ENCODE measurements around the gene MEIOC. TPM values are rescaled to one million over a fixed set of nuclear protein-coding genes. Genes with fewer than 3 reads are reported as not detected.

MEIOC gene
- polyA plus RNA-seq (2012; ENCODE audit: insufficient read depth, insufficient read length, low read depth), result 2.1 TPM

DNA sequence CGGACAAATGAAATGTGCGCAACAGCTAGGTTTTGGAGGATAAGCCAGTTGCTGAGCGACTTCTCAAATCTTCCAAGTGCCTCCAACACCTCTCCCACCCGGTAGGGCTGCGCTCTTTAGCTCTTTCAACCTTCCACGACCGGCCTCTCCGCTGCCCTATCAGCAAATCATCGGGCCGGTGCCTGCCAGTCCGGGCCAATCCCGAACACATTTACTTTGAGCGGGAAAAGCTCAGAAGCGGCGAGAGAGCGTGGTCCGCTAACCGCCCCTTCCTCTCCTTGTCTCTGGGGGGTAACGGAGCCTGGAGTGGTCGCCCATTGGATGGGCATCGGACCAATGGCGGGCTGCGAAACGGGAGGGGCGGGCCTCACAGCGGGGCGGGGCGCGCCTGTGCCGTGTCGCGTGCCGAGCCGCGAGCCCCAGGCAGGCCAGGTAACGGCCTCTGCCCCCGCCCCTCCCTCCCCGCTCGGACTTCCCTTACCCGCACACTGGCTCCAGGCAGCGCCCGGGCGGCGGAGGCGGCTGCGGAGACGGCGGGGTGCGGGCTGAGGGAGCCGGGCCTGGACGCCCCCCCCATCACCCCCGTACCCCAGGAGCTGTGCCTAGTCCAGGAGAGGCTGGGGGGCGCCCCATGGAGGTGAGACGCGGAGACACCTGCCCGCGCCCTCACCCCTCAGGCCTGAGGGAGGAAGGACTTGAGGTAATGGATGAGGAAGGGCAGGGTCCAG lies at the start of gene MEIOC:
MEIOC (plus strand) TSS at position 486 of the 728 bp plus-strand sequence; CDS start at position 632, 146 bp downstream.
- Histone ChIP-seq H3K9me3 (no peaks in the 10 kb centered on the region; the same call in 1 of the 2 replicates), H3K4me3 (ENCODE audit: low read depth, low read length) (peak within 1 kb of the TSS; percentile 37; the same call in 1 of the 2 replicates), H3K27me3 (peaks cover 14% of the 10 kb centered on the region), H3K4me1 (no peaks in the 10 kb centered on the region), H3K36me3 (no peaks in the 10 kb centered on the region)
- no peak for DNase-seq
- TF ChIP-seq, protein P1, sequence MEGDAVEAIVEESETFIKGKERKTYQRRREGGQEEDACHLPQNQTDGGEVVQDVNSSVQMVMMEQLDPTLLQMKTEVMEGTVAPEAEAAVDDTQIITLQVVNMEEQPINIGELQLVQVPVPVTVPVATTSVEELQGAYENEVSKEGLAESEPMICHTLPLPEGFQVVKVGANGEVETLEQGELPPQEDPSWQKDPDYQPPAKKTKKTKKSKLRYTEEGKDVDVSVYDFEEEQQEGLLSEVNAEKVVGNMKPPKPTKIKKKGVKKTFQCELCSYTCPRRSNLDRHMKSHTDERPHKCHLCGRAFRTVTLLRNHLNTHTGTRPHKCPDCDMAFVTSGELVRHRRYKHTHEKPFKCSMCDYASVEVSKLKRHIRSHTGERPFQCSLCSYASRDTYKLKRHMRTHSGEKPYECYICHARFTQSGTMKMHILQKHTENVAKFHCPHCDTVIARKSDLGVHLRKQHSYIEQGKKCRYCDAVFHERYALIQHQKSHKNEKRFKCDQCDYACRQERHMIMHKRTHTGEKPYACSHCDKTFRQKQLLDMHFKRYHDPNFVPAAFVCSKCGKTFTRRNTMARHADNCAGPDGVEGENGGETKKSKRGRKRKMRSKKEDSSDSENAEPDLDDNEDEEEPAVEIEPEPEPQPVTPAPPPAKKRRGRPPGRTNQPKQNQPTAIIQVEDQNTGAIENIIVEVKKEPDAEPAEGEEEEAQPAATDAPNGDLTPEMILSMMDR (IDR thresholded peaks at IDR 0.05; ENCODE audit: low read depth, low read length), result no peak

DNA sequence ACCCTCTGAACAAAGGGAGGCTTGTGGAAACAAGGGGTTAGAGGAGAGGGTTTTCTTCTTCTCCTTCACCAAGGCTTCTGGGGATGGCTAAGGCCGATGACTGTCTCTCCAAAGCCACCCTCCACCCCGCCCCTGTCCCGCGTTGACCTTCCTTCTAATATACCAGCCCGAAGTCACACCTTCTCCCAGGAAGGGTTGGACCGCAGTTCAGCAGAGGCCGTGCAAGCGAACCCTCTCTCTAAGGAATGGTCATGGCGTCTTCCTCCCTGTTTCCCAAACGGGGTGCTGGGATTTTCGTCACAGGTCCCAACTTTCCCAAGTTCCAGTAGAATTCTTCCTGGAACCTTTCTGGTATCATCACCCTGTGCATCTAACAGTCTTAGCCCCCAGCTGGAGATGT lies 49.6 kb upstream of the MEIOC start:
- H3K4me1 ChIP-seq, result no peaks in the 10 kb centered on the region; the same call in 1 of the 2 replicates
- H3K36me3 ChIP-seq, result no peaks in the 10 kb centered on the region
- no peak for DNase-seq
- no peaks in the 10 kb centered on the region for H3K27me3 ChIP-seq
- no peak overlapping the region for H3K4me3 ChIP-seq (ENCODE audit: low read depth, low read length)
- TF ChIP-seq, protein P1 (IDR thresholded peaks at IDR 0.05; ENCODE audit: low read depth, low read length), result no peak
- H3K9me3 ChIP-seq, result no peaks in the 10 kb centered on the region

DNA sequence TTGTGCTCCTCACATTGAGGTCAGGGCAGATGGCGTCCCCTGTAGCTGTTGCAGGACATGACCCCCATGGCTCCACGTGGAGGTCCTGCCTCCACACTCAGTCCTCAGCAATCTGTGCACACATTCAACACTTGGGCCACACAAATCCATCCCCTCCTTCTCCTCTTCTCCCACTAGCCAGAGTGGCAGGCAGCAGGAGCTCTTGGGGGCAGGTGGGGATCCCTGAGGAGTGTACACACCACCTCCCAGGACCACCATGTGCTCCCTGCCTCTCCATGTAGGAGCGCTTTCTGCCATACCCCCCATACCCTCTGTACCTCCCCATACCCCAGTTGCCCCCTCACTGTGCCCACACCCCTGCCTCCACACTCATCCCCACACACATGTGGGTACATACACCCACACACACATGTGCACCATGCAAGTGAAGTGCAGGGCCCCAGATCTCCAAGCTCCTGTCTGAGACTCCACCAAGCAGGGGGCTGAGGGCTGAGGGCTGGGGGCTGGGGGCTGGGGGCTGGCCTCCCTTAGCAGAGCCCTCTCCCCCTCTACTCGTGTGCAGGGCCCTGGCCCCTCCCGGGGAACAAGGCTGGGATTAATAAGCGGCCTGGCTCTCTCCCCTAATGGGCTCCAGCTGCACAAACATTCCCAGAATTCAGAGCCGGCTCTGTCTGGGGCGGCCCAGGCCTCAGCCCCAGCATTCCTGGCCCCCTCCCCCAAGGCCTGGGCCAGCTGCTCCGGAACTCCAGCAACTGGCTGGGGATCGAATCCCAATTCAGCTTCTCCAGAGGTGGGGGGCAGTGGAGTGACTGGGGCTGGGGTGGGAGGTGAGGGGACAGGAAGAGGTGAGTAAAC lies 48.2 kb upstream of the MEIOC start:
- H3K36me3 ChIP-seq, result no peaks in the 10 kb centered on the region
- H3K4me1 ChIP-seq, result no peaks in the 10 kb centered on the region; the same call in 1 of the 2 replicates
- no peaks in the 10 kb centered on the region for H3K27me3 ChIP-seq
- DNase-seq, result peak; percentile 41
- H3K4me3 ChIP-seq (ENCODE audit: low read depth, low read length), result no peak overlapping the region
- TF ChIP-seq, protein P1 (IDR thresholded peaks at IDR 0.05; ENCODE audit: low read depth, low read length), result no peak
- no peaks in the 10 kb centered on the region for H3K9me3 ChIP-seq

DNA sequence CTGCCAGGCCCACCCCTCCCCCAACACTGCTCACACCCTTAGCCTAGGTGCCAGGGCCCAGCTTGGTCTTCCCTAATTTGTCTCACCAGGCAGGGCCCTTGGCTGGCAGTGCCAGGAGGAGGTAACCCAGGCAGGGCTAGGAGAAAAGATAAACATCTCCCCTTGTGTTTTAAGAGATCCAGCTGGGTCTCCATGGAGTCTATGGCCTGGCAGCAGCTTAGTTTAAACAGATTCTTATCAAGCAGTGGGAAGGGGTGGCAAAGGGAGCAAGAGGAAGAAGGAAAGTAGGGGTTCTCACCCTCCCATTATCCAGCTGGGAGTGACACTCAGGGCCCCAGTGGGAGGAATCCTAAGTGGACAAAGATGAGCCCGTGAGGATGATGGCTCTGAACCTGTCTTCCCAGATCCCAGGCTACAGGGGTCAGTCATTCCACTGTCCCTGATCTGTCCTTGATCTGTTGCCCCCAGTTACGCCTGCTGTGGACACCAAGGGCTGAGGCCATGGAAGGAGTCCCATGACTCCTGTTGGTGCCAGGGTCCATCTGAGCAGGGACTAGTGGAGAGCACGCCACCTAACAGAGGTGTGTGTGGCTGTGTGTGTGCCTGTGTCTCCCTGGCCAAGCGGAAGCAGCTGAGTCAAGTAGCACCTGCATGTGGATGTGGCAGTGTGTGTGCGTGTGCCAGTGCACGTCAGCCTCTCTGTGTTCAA lies 47.4 kb upstream of the MEIOC start:
- DNase-seq, result no peak
- no peaks in the 10 kb centered on the region for H3K27me3 ChIP-seq
- H3K9me3 ChIP-seq, result no peaks in the 10 kb centered on the region
- H3K36me3 ChIP-seq, result no peaks in the 10 kb centered on the region
- H3K4me3 ChIP-seq (ENCODE audit: low read depth, low read length), result no peak overlapping the region
- no peaks in the 10 kb centered on the region; the same call in 1 of the 2 replicates for H3K4me1 ChIP-seq
- TF ChIP-seq, protein P1 (IDR thresholded peaks at IDR 0.05; ENCODE audit: low read depth, low read length), result no peak

GRCh38 chr17:44610331-44610730 lies 45.9 kb upstream of the MEIOC start:
- Histone ChIP-seq H3K4me1 (no peaks in the 10 kb centered on the region; the same call in 1 of the 2 replicates), H3K36me3 (no peaks in the 10 kb centered on the region), H3K27me3 (no peaks in the 10 kb centered on the region), H3K4me3 (ENCODE audit: low read depth, low read length) (no peak overlapping the region), H3K9me3 (no peaks in the 10 kb centered on the region)
- DNase-seq, result no peak
- TF ChIP-seq, protein P1 (IDR thresholded peaks at IDR 0.05; ENCODE audit: low read depth, low read length), result no peak
